Measurements from ENCODE around the gene GRIN1.

The GRIN1 gene

DNA sequence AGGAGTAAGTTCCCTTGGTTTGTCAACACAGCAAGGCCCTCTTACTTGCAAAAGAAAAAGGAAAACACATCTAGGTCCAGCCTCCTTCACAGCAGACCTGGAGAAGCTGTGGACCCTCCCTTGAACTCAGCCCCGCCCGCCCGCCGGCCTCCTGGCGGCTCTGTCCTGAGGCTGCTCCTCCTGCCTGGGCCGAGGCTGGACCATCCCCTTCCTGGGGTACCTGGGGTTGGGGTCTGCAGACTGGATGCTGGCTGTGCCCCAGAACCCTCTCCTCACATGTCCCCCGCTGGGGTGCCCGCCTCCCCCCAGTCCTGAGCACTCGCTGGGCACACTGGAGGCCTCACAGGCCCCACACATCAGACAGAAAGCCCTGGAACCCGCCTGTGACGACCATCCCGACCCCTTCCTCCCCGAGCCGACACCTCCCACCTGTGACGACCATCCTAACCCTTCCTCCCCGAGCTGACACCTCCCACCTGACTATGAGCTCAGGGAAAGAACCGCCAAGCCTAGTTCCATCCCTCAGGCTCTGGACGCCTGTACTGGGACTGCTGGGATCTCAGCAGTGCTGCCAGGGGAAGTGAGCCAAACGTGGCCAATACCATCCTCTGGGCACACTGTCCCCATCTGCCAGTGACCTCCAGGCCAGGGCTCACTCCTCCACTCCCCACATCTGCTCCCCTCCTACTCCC lies 40.1 kb downstream of the GRIN1 start:
- DNase-seq, result no peak

DNA sequence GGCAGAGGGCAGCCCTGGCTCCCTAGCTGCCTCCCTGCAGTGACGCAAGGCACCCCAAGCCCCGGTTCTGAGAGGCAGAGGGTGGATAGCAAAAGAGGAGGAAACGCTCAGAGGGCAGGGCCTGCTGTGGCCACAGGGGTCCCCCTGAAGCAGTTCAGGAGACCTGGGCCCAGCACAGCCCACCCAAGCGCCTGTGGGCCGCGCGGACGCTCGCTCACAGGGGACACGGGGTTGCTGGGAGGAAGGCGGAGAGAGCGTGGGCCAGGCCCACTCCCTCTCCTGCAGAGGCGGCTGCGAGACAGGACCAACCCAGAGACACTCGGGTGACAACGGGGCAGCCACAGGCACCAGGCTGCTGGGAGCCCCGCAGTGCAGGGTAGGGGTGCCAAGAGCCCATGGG lies 40.8 kb downstream of the GRIN1 start:
- no peak for DNase-seq

- DNase-seq, result no peak
These were observed 41.5 kb downstream of the GRIN1 start for GRCh38 chr9:137180491-137180890.

- DNase-seq, result no peak
These were observed 42.7 kb downstream of the GRIN1 start for GRCh38 chr9:137181680-137182079.

GRCh38 chr9:137182836-137183235 lies 43.9 kb downstream of the GRIN1 start:
- no peak for DNase-seq

DNA sequence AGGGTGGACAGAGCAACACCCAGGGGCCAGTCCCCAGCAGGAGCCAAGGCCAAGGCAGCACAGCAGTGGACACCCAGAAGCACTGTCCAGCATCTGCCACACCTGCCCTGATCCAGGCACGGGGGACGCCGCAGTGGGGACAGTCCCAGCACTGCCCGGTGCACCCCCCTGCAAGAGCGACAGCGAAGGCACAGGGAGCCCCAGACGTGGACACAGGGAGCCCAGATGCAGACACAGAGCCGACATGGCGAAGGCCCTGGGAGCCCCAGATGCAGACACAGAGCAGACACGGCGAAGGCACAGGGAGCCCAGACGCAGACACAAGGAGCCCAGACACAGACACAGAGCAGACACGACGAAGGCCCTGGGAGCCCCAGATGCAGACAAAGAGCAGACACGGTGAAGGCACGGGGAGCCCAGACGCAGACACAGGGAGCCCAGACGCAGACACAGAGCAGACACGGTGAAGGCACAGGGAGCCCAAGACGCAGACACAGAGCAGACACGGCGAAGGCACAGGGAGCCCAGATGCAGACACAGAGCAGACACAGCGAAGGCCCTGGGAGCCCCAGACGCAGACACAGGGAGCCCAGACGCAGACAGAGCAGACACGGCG lies 45.1 kb downstream of the GRIN1 start:
- DNase-seq, result no peak

DNA sequence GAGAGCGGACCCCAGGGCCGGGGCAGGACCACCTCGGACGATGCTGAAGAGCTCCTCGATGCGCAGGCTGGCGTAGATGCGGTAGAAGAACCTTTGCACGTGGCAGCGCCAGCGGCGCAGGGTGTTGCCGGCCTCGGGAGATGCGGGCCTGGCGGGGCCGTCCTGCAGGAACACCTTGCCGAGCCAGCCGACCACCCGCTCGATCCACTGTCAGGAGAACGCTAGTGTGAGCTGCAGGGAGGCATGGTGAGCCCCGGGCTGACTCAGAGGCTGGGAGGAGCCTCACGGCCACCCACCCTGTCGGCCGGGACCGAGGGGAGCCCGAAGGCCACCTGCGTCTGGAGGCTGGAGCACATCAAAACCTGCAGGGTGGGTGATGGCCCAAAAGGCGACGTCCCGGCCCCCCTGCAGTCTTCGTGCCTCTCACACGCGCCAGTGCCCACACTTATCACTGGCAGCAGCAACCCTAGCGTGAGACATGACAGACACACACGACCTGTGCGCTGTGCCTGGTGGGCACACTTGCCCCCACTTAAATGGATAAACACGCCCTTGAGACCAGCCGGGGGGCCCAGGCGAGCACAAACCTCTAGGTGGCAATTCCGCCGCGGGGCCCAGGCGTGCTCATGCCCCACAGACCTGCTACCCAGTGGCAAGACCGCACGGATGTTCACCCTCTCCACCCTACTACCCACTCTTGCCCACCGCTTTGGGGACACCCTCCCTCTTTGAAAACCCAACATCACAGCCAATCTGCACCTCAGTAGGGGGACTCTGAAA lies 46.1 kb downstream of the GRIN1 start:
- DNase-seq, result no peak

DNA sequence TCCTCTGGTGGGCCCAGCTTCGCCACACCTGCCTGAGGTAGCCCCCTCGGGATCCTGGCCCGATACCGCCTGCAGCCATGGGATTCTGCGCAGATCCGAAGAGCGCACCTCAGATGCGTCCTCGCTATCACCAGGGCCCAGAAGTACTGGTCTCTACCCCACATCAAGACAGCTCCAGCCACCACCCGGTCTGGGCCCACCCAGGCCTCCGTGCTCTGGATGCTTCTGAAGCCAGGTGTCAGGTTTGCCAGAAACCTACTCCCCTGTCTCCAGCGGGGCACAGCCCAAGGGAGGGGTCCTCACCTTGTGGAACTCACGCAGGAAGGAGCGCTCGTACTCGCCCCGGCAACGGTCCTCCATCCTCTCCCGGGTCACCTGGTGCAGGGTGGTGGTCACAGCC lies 47.0 kb downstream of the GRIN1 start:
- no peak for DNase-seq

DNA sequence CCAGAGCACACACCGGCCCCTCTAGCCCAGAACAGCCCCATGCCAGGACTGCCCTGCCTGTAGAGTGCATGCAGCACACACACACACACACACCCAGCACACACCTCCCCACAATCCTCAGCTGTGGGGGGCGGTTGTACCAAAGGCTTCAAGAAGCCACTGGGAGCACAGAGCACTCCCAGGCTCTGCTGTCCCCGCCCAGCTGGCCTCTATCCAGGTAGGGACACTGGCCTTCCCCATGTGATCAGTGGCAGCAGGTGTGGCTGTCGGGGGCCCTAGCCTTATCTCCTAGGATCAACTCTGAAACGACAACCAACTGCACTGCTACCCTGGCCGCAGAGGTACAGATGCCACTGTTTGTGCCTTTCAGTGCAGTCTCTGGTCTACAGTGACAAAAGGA lies 47.4 kb downstream of the GRIN1 start:
- no peak for DNase-seq

- no peak for DNase-seq
These were observed 48.4 kb downstream of the GRIN1 start for GRCh38 chr9:137187386-137187785.

GRCh38 chr9:137188086-137188489 lies 49.1 kb downstream of the GRIN1 start:
- peak in 1 of 14 donors; percentile 43 for DNase-seq

DNA sequence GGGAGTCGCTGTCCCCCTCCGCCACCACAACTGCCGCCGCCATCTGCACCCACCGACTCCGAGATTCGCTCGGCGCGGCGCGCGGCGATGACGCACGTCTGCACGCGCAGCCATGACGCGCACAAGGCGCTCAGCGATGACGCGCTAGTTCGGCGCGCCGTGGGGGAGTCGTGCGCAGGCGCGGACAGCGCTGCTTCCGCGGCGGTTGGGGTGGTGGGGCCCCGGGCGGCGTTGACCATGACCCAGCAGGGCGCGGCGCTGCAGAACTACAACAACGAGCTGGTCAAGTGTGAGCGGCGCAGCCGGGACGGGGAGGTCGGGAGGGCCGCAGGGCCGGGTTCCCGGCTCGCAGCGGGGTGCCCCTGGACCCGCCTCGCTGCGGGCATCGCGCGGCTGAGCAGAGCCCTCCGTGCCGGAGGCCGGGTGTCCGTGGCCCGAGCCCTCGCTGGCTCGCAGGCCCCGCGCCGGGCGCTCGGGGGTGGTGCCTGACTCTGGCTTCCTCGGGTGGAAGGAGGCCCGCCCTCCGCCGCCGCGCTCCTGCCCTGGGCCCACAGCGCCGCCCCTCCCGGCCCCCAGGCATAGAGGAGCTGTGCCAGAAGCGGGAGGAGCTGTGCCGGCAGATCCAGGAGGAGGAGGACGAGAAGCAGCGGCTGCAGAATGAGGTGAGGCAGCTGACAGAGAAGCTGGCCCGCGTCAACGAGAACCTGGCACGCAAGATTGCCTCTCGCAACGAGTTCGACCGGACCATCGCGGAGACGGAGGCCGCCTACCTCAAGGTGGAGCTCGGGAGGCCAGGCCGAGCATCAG lies 49.7 kb downstream of the GRIN1 start, which contains the start of the genes ANAPC2 and SSNA1:
Gene ANAPC2 (minus strand): TSS at position 71 of the 807 bp plus-strand sequence. CDS start 28 bp downstream, at position 43.
Gene SSNA1 (plus strand): TSS at position 187 of the 807 bp plus-strand sequence. CDS start 51 bp downstream, at position 238.
- peak; percentile 65 to 97 (median 91) for DNase-seq

DNA sequence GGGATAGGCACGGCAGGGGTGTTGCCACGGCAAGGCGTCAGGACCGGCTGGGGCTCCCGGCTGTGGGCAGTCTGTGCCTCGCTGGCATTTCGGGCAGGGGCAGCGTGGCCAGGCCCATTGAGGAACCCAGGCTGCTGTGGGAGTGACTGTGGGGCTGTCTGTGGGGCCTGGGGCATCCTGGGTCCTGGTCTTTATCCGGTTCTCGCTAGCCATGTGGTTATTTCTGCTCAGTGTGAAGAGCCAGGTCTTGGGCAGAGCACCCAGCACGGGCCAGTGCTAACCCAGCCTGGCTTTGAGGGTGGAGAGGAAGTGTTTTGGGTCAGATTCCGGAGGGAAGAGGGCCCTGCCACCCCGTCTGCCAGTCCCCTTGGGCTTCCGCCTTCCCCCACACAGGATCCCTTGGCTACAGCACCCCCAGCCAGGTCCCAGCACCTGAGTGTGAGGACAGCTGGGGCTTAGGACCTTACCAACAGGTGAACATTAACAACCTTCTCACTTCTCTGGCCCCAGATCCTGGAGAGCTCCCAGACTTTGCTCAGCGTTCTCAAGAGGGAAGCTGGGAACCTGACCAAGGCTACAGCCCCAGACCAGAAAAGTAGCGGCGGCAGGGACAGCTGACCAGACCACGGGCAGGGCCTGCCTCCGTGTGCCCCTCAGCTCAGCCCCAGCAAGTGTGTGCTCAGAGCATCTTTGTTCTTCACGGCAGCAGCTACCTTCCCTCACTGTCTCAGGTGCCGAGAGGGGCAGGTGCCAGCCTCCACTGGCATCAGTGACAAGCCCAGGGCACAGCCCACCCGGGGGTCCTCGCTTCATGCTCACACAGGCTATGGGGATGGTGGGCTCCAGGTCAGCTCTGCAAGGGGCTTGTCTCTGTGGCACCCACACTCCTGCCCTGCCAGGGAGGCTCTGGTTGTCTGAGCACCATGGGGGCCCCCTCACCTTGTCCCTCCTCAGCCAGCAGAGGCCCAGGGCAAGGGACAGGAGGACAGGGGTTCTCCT lies 50.6 kb downstream of the GRIN1 start:
- DNase-seq, result no peak

GRCh38 chr9:137190315-137190856 lies 51.4 kb downstream of the GRIN1 start:
- peak in 1 of 14 donors; percentile 15 for DNase-seq

DNA sequence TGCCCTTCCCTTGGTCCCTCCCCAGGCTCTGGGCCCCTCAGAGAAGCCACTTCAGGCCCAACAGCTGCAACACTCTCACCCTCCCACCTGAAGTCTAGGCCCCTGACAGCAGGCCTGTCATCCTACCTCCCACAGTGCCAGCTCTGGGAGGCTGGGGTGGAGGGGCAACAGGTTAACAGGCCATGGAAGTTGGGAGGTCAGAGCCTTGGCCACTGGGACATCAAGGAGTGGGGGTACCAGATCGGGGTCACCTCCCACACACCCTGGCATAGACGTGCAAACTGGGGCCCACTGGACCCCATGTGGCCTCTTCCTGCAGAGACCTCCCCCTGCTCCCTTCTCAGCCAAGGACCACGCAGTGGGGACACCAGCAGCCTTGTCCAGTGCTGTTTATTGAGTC lies 52.3 kb downstream of the GRIN1 start:
- DNase-seq, result no peak

DNA sequence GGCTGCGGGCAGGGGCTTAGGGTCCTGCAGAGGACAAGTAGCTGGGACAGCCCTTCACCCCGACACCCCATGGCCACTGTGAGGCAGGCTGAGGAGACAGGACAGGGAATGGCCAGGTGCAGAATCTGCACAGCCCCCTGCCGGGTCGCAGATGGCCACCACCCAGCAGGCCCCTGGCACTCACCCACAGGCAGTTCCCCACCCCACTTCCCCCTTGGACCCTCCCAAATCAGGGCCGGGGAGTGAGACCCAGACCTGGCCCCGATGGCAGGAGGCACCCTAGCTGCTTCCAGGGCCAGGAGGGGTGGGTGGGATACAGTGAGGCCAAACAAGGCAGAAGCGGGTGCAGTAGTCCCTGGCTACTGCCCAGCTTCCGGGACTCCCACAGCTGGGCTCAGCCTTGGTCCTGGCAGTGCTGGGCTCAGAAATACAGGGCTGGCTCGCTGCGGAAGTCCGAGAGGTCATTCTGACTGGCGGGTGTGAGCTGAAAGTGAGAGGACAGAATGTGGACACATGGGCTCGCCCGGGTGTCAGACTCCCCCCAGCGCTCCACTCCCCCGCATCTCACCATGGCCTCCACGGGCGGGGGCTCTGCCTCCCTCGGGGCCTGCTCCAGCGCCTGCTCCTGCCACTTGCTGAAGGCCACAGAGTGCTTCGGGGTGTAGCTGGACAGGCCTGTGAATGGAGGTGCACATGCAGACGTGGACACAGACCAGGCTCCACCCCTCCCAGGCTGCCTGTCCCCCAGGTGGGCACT lies 52.9 kb downstream of the GRIN1 start:
- DNase-seq, result peak in 10 of 14 donors; percentile 29 to 79 (median 46)

DNA sequence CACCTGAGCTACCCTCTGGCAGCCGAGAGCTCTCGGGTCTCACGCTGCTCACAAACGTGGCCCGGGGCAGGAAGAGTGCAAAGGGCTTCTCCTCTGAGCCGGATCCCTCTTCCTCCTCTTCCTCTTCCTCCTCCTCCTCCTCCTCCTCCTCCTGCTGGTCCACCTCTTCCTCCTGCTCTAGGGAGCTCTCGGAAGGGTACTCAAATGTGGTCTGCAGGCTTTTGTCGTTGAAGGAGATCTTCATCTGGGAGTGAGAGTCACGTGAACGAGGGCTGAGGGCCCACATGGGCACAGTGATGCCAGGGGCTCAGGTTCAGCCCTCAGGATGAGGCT lies 53.5 kb downstream of the GRIN1 start:
- no peak for DNase-seq

GRCh38 chr9:137192859-137193258 lies 53.9 kb downstream of the GRIN1 start:
- DNase-seq, result no peak

GRCh38 chr9:137193771-137194170 lies 54.8 kb downstream of the GRIN1 start:
- no peak for DNase-seq

GRCh38 chr9:137194388-137194787 lies 55.4 kb downstream of the GRIN1 start:
- peak in 13 of 14 donors; percentile 37 to 93 (median 83) for DNase-seq

All from C1 segment of cervical spinal cord (tissue), 14 donors.